NCI-H1436 (cell line): Measurements from ENCODE around the gene MARCHF11.

Experiments
- DNase-seq: peaks from one replicate; lab custom pipeline; 2025; lab: John Stamatoyannopoulos, UW

MARCHF11 gene

DNA sequence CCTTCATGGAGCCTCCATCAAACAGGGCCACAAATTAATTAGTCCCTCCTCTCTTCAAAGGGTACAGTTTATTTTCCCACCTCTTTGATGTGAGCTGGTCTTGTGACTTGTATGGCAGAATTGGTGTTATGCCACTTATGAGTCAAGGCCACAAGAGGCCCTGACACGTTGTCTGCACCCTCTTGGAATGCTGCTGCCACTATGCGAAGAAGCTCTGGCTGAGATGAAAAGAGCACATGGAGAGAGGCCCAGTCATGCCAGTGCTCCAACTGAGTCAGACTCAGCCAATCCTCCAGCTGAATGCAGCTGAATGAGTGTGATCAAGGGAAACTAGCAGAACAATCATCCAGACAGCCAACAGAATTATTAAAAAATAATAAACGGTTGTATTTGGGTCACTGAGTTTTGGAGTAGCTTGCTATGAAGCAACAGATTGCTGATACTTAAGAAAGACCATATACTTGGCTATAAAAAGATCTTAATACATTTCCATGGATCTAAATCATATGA lies 128.3 kb downstream of the MARCHF11 start:
- DNase-seq: no peak

DNA sequence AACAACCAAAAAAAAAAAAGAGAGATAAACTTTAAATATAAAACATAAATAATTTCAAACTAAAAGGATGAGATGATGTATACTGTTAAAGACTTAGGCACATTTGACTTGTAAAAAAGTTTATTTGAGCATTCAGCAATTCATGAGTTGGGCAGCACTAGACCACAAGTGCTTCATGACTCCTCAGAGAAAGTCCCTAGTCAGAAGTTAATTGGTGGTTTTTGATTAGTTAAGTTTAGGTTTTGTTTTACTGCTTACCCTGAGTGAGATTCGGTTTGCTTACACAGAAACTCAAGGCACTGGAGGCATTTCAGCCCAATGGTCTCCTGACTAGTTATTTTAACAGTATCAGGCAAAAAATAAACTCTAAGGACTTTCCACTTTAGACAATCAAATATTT lies 129.2 kb downstream of the MARCHF11 start:
- DNase-seq: no peak

DNA sequence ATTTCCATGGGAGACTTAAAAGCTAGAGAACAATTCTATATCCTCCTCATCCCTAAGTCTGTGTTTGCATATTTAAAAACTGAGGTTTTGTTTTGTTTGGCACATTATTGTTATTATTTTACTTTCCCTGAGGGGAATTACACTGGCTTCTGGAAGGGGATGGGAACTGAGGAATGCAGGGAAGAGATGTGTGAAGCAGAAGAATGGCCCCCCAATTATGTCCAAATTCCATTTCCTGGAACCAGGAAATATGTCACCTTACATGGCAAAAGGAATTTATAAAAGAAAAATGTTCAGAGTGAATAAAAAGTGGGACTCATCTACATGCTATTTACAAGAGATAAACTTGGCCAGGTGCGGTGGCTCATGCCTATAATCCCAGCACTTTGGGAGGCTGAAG lies 129.8 kb downstream of the MARCHF11 start:
- no peak for DNase-seq

DNA sequence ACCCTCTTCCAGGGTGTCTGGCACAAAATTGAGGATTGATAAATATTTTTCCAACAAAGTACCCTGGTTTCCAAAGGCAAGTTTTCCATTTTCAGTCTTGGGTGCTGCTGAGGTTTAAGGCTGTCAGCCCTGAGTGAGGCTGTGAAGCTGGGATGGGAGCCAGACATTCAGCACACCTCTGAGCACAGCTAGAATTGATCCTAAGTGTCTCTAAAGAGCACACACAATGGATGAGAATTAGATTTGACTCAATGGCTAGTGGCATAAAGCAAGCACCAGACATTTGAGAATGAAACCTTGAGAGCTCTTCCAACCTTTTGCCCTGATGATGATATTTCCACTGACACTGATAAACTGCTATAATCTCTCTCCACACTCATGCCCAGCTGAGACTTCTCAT lies 131.5 kb downstream of the MARCHF11 start:
- no peak for DNase-seq

DNA sequence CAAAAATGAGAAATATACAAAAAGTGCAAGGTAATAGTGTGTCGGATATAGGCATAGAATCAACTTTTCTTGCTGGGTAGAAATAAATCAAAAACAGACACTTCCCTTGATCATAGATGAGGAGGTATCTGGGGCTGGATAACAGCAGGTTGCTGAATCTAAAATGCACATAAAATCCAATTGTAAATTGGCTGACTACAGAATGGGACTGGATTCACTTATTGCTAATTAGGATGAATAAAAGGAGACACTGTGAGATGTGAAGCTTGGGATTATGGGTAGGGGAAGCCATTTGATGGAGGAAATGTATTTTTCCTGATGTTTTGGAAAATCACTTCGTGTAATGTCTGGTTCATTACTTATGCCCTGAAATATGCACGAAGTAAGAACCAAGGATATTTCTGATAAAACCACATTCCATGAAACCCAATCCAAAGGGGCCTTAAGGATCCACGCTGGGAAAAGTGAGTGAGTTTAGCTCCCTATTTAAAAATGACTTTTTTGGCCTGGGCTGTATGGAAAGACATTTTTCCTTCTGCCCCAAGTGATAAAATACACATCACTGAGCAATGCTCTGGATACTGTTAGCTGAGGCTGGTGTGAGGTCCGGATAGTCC lies 136.1 kb downstream of the MARCHF11 start:
- no peak for DNase-seq

DNA sequence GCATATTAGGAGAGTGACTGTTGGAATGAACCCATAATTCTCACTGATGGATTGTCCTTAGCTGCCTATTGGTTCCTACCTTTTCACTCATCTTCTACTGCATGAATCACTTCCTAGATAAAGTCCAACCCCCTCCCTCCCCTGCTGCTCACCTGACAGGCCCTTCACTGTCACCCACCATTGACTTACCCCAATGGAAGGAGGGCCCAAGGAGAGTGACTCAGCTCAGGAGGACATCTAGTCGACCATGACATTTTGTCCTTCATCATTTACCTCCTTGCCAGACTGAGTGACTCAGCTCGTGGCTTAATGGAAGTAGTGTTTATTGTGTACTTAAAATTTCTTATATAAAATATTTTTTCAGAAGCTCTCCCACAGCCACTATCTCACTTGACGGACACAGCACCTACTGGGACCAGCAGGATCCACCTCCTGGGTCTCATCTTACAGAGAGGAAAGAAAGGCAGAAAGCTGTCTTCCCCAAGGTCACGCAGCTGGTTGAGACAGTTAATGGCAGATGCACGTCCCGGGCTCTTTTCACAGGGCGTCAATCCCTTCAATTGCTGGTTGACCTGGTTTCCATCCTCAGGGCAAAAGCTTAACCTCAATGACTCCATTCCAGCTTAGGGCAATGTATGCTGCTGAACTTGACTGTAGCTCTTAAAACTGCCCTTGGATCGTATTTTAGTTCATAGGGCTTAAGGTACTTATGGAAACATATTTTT lies 142.3 kb downstream of the MARCHF11 start:
- no peak for DNase-seq

DNA sequence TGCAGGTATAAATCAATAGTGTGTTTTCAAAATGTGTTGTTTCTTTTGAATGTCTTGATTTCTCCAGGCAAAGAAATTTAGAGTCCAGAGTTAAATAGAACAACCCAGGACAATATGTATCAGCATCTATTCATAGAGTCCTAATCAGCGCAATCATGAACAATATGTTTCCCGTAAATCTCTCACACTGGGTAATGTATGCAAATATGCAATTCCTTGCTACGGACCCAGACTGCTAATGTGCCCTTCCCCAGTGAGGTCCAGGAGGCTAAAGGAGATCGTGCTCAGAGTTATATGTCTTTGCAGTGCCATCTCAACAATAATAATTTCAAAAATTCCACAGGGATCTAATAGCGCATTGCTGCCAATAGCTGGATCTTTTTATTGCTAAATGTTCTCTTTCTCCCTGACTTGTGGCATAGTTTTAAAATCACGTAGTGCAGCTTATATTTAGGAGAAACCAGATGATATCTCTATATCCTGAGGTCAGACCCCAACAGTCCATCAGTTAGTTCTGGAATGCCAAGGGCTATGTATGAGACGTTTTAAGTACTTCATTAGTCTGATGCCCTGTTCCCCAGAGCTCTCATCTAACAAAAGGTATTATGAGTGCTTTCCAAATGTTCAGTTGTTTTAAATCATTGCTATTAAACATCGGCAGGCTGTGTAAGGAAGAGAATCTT lies 145.1 kb downstream of the MARCHF11 start:
- no peak for DNase-seq

DNA sequence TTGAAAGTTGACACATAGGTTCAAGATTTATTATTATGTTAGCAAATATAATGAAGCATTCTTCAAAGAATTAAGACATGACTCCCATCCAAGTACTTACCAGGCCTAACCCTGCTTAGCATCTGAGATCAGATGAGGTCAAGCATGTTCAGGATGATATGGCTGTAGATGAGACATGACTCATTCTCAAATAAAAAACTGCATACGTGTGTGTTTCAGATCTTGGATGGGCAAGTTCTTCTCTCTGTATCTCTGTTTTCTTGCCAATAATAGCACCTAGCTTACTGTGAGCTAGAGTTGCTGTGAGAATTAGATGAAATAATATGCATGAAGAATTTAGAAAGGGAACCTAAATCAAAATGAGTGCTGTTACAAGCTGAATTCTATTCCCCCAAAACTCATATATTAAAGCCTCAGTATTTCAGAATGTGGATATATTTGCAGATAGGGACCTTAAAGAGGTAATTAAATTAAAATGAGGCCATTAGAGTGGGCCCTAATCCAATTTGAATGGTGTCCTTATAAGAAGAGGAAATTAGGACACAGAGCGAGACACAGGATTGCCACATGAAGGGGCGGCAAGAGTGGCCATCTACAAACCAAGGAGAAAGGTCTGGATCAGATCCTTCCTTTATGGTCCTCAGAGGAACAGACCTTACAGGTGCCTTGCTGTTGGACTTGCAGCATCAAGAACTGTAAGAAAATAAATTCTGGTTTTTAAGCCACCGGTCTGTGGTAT lies 146.2 kb downstream of the MARCHF11 start:
- no peak for DNase-seq

DNA sequence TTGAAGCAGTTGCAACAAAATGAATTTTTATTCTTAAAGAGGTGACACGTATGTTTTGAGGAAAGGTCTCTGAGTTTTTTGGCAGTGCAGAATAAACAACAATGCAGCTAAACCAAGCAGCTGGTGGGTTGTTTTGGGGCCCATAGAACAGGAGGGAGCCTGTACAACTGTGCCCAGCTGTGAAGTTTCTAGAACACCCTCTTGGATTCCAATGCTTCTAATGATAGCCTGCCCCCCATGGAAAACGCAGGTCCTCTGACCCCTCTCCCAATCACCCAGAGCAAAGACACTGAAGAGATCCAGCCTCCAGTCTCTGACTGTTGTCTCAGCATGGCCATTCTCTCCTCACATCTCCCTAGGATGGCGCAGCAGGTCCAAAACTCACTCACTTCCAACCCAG lies 150.9 kb downstream of the MARCHF11 start:
- DNase-seq: no peak

DNA sequence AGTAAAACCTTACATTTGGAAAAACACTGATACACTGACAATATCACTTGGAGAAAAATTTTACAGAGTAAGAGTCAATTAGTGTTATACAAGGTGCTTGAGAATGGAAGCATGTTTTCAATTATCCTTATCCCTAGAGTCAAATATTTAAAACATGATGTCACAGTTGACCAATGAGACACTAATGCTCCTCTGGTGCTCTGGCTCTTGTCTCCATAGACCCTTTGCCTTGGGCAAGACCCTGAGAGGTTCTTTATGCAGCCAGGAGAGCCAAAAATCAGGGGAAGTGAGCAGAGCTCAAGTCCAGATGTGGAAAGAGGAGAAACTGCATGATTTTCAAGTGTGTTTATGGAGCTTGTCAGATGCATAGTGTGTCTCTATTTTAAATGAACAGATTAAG lies 153.9 kb downstream of the MARCHF11 start:
- DNase-seq: no peak

DNA sequence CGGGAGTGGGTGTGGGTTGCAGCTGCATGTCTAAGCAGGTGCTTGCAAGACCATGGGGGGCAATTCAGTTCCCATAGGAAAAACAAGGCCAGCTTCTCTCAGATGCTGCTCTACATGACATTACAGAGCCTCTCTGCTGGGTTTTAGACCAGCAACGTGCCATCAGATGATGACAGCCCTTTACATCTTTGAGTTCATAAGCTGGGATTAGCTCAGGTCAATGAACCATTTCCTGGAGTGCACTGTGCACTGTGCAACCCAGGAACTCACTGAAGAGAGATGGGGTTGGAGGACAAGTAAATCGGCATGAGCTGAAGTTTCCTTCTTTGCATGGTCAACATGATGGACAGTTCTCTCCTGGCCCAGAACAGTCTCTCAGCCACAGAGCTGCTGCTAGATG lies 160.6 kb downstream of the MARCHF11 start:
- DNase-seq: no peak

DNA sequence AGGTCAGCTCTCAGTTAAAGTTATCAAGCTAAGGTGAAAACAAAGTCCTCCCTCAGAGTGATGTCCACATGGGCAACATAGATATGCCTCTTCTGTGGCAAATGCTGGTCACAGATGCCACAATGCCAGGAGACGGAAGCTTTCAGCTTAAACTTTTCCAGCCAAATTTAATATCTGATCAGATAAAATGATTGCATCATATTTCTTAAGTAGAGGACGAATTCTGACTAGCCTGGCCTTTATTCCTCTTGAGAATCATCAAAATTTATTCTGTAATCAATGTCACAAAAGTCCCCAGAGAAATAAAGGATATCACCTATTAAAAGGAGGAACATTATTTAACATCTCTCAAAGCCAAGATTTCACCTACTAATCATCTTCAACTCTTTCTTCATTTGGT lies 161.9 kb downstream of the MARCHF11 start:
- DNase-seq: no peak
